Neural cell (in vitro differentiated cells): Measurements from ENCODE around the gene PEX5. TPM values are rescaled to one million over a fixed set of nuclear protein-coding genes. Genes with fewer than 3 reads are reported as not detected.

Experiments used
- H2AFZ ChIP-seq: fragments of 200-600, 300-800 bp; sonication (generic), shearing (Covaris generic); 2 replicates; pipeline ENCODE4 v1.6.0; 2014; ENCODE audit warnings: low read depth, mild to moderate bottlenecking, antibody characterized with exemption, low read length, moderate library complexity
- H3F3A ChIP-seq: fragments of 200-600 bp; shearing (Covaris generic); 2 replicates; pipeline ENCODE4 v1.6.1; 2016; ENCODE audit warnings: mild to moderate bottlenecking, moderate library complexity, mixed read lengths, antibody characterized with exemption, low read length; ENCODE audit not compliant: insufficient read depth, poor library complexity, severe bottlenecking
- H3K27ac ChIP-seq: fragments of 200-600, 300-800 bp; sonication (generic), shearing (Covaris generic); 2 replicates; pipeline ENCODE4 v1.5.1; 2014; ENCODE audit warnings: mild to moderate bottlenecking, low read length, moderate library complexity
- H3K27me3 ChIP-seq: fragments of 300-800, 200-600 bp; sonication (generic), shearing (Covaris generic); 2 replicates; pipeline ENCODE4 v1.6.0; 2014; ENCODE audit warnings: mild to moderate bottlenecking, low read depth, low read length, moderate library complexity; ENCODE audit not compliant: insufficient read depth
- H3K36me3 ChIP-seq: fragments of 300-800, 200-600 bp; sonication (generic), shearing (Covaris generic); 2 replicates; pipeline ENCODE4 v1.5.1; 2014; ENCODE audit warnings: mild to moderate bottlenecking, antibody characterized with exemption, low read length, moderate library complexity; ENCODE audit not compliant: insufficient read depth
- H3K4me2 ChIP-seq: fragments of 300-800, 200-600 bp; sonication (generic), shearing (Covaris generic); 2 replicates; pipeline ENCODE4 v1.6.0; 2014; ENCODE audit warnings: mild to moderate bottlenecking, low read length
- H3K4me3 ChIP-seq: fragments of 300-800, 200-600 bp; sonication (generic), shearing (Covaris generic); 2 replicates; pipeline ENCODE4 v1.5.1; 2014; ENCODE audit warnings: mild to moderate bottlenecking, low read length, moderate library complexity
- H3K79me2 ChIP-seq: fragments of 200-600 bp; shearing (Covaris generic); replicated peaks from 2 replicates; pipeline ENCODE4 v1.6.0; 2014; ENCODE audit warnings: mild to moderate bottlenecking, low read length, moderate library complexity; ENCODE audit not compliant: insufficient read depth
- H3K9ac ChIP-seq: fragments of 300-800, 200-600 bp; sonication (generic), shearing (Covaris generic); 2 replicates; pipeline ENCODE4 v1.6.1; 2016; ENCODE audit warnings: mild to moderate bottlenecking, low read length, mixed read lengths
- H3K9me2 ChIP-seq: fragments of 200-600 bp; shearing (Covaris generic); 2 replicates; pipeline ENCODE4 v1.6.1; 2016; ENCODE audit warnings: mild to moderate bottlenecking, low read length, mixed read lengths; ENCODE audit not compliant: insufficient read depth
- H3K9me3 ChIP-seq: fragments of 200-600, 300-800 bp; sonication (generic), shearing (Covaris generic); 2 replicates; pipeline ENCODE4 v1.6.1; 2016; ENCODE audit warnings: mild to moderate bottlenecking, mixed run types, low read length, moderate library complexity, mixed read lengths
- H4K20me1 ChIP-seq: fragments of 200-600 bp; shearing (Covaris generic); 2 replicates; pipeline ENCODE4 v1.6.1; 2016; ENCODE audit warnings: mild to moderate bottlenecking, mixed run types; ENCODE audit not compliant: insufficient read depth
- CTCF ChIP-seq: fragments of 450-650 bp; IDR thresholded peaks from 2 replicates; pipeline ENCODE4 v1.5.1; 2014; ENCODE audit warnings: antibody characterized with exemption, mild to moderate bottlenecking, moderate library complexity; ENCODE audit not compliant: poor library complexity, severe bottlenecking
- EP300 ChIP-seq: fragments of 450-650 bp; conservative IDR thresholded peaks from 2 replicates; pipeline ENCODE4 v1.6.1; 2014; ENCODE audit warnings: antibody characterized with exemption, mild to moderate bottlenecking, moderate library complexity; ENCODE audit not compliant: poor library complexity, severe bottlenecking
- EZH2 ChIP-seq: fragments of 200-600, 300-800 bp; shearing (Covaris generic), sonication (generic); IDR thresholded peaks from 2 replicates; pipeline ENCODE4 v1.6.1; 2014; ENCODE audit warnings: antibody characterized with exemption, low read length, borderline replicate concordance, mild to moderate bottlenecking; ENCODE audit not compliant: insufficient read depth, poor library complexity, severe bottlenecking
- MXI1 ChIP-seq: fragments of 450-650 bp; conservative IDR thresholded peaks from 2 replicates; pipeline ENCODE4 v1.6.1; 2014; ENCODE audit warnings: antibody characterized with exemption, mild to moderate bottlenecking; ENCODE audit not compliant: poor library complexity, severe bottlenecking
- POLR2AphosphoS5 ChIP-seq: IDR thresholded peaks from 2 replicates; pipeline ENCODE4 v1.6.1; 2012
- RAD21 ChIP-seq: fragments of 450-650 bp; conservative IDR thresholded peaks from 2 replicates; pipeline ENCODE4 v1.6.1; 2014; ENCODE audit warnings: antibody characterized with exemption, mild to moderate bottlenecking, moderate library complexity
- REST ChIP-seq: IDR thresholded peaks from 2 replicates; pipeline ENCODE4 v1.6.1; 2012; ENCODE audit warnings: borderline replicate concordance
- SMC3 ChIP-seq: fragments of 450-650 bp; conservative IDR thresholded peaks from 2 replicates; pipeline ENCODE4 v1.6.1; 2014; ENCODE audit warnings: antibody characterized with exemption, mild to moderate bottlenecking, moderate library complexity; ENCODE audit not compliant: poor library complexity
- TAF1 ChIP-seq: IDR thresholded peaks from 2 replicates; pipeline ENCODE4 v1.6.1; 2012; ENCODE audit warnings: low read depth
- polyA plus RNA-seq: library from polyadenylated mRNA; depleted of rRNA; stranded (reverse); fragments of >200 nt; gene quantifications from 2 replicates; pipeline ENCODE4 v1.2.3, GENCODE V29; 2014

The PEX5 gene
- polyA plus RNA-seq, 1 donor from 2014 or later, result 63.9 TPM

GRCh38 chr12:7161811-7162210 is 27.7 kb upstream of the PEX5 start:
- Histone ChIP-seq H3K36me3 (no peaks in the 10 kb centered on the region), H3K79me2 (no peaks in the 10 kb centered on the region), H3K4me3 (no peak overlapping the region), H3K9me3 (no peaks in the 10 kb centered on the region), H3K9me2 (no peaks in the 10 kb centered on the region), H3K27me3 (no peaks in the 10 kb centered on the region), H3K4me2 (no peak overlapping the region), H3K9ac (no peak overlapping the region), H3F3A (no peaks in the 10 kb centered on the region), H4K20me1 (no peaks in the 10 kb centered on the region), H3K27ac (no peak overlapping the region), H2AFZ (no peak overlapping the region)
- no peak for TF ChIP-seq EP300
- no peak for TF ChIP-seq RAD21
- no peak for TF ChIP-seq EZH2
- no peak for TF ChIP-seq SMC3
- TF ChIP-seq CTCF, result no peak
- no peak for TF ChIP-seq REST
- TF ChIP-seq MXI1, result no peak
- TF ChIP-seq POLR2AphosphoS5, result no peak
- no peak for TF ChIP-seq TAF1

- Histone ChIP-seq H3K36me3 (no peaks in the 10 kb centered on the region), H3K4me2 (no peak overlapping the region)
- peak; percentile 18 for TF ChIP-seq CTCF
- TF ChIP-seq MXI1, result no peak
- TF ChIP-seq REST, result no peak
These were observed 26.8 kb upstream of the PEX5 start for GRCh38 chr12:7162691-7163114.

More at GRCh38 chr12:7162691-7163114, 26.8 kb upstream of the PEX5 start:
- H3K9me3 ChIP-seq, result no peaks in the 10 kb centered on the region
- H3F3A ChIP-seq, result no peaks in the 10 kb centered on the region
- H4K20me1 ChIP-seq, result no peaks in the 10 kb centered on the region
- no peaks in the 10 kb centered on the region for H3K27me3 ChIP-seq
- H3K4me3 ChIP-seq, result no peak overlapping the region
- H2AFZ ChIP-seq, result no peak overlapping the region
- H3K27ac ChIP-seq, result no peak overlapping the region
- no peaks in the 10 kb centered on the region for H3K9me2 ChIP-seq
- H3K9ac ChIP-seq, result no peak overlapping the region
- no peaks in the 10 kb centered on the region for H3K79me2 ChIP-seq
